Epithelial cell of proximal tubule (primary cell): ENCODE measurements around the gene PBLD. TPM values are rescaled to one million over a fixed set of nuclear protein-coding genes. Genes with fewer than 3 reads are reported as not detected.
"Not testable (repeated sequence)": the region's sequence is repeated elsewhere in the genome, so short reads cannot be mapped to it uniquely, and the experiment has no call there.

Source experiments
- DNase-seq: peaks from one replicate; pipeline ENCODE4 v3.0.0-alpha.2; 2011; ENCODE audit warnings: low read depth
- H3K4me3 ChIP-seq: 2 replicates; pipeline ENCODE4 v1.5.1; 2011; ENCODE audit warnings: low read depth, mild to moderate bottlenecking, low read length
- CTCF ChIP-seq: conservative IDR thresholded peaks from 2 replicates; pipeline ENCODE4 v1.5.1; 2012; ENCODE audit warnings: low read depth, mild to moderate bottlenecking, low read length
- total RNA-seq: library from RNA; depleted of rRNA; stranded (reverse); fragments of >200 nt; gene quantifications from 2 replicates; pipeline ENCODE4 v1.2.3, GENCODE V29; 2015

The PBLD gene
- total RNA-seq, 1 donor from 2014 or later, result 1.7 TPM

GRCh38 chr10:68331455-68332258, 1.1 kb downstream of the PBLD start, which contains the start of gene HNRNPH3:
Gene HNRNPH3 (plus strand): TSS chr10:68332064. CDS start chr10:68337222, 5,158 bp downstream.
- peak; percentile 63 for DNase-seq
- no peak for TF ChIP-seq CTCF
- peak within 1 kb of the TSS; percentile 78 for H3K4me3 ChIP-seq

- no peak for TF ChIP-seq CTCF
- H3K4me3 ChIP-seq, result peak overlapping the region; percentile 78
- no peak for DNase-seq
These were observed 1.8 kb downstream of the PBLD start for GRCh38 chr10:68330852-68331454.

GRCh38 chr10:68329506-68329861, 3.2 kb downstream of the PBLD start:
- H3K4me3 ChIP-seq, result no peak overlapping the region
- no peak for DNase-seq
- TF ChIP-seq CTCF, result no peak

- TF ChIP-seq CTCF, result no peak
- H3K4me3 ChIP-seq, result no peak overlapping the region
- DNase-seq, result peak; percentile 62
These were observed 4.6 kb downstream of the PBLD start for GRCh38 chr10:68327889-68328786.

- DNase-seq, H3K4me3 ChIP-seq: not testable (repeated sequence)
These were observed 8.3 kb downstream of the PBLD start for GRCh38 chr10:68324396-68324795.

- TF ChIP-seq CTCF, result no peak
- DNase-seq, result no peak
- H3K4me3 ChIP-seq, result no peak overlapping the region
These were observed 14.2 kb downstream of the PBLD start for GRCh38 chr10:68318331-68319059.
